ENCODE results near the gene PASD1.

GRCh38 chrX:151564035-151564434, 560 bp downstream of the PASD1 start:
- no peak for TF ChIP-seq CTCF (IDR thresholded peaks at IDR 0.05)
- TF ChIP-seq SIN3A (IDR thresholded peaks at IDR 0.05; ENCODE audit: borderline replicate concordance, insufficient read depth, low read depth, low read length), result no peak
- no peak for TF ChIP-seq POLR2AphosphoS5 (IDR thresholded peaks at IDR 0.05; ENCODE audit: low read depth, low read length)
- no peak for TF ChIP-seq REST (IDR thresholded peaks at IDR 0.05; ENCODE audit: insufficient read depth in 1 of 2, low read depth in 2 of 2, low read length in 1 of 2)
- TF ChIP-seq TCF7L2 (IDR thresholded peaks at IDR 0.05; ENCODE audit: low read depth, low read length), result no peak

Measured in Panc1 (cell line).